Mucosa of gallbladder (tissue), 1 donor: Measurements from ENCODE around the gene GAK. TPM values are rescaled to one million over a fixed set of nuclear protein-coding genes. Genes with fewer than 3 reads are reported as not detected.

ENCODE experiments used
- DNase-seq: peaks from one replicate; pipeline ENCODE4 v3.0.0-alpha.2; 2020; ENCODE audit warnings: low spot score
- total RNA-seq: library from RNA; stranded (reverse); gene quantifications from one replicate; pipeline ENCODE4 v1.2.1, GENCODE V29; 2021
- donor health status: DM: no; HTN: no; CAD: no.

The GAK gene
- total RNA-seq, 1 donor from 2014 or later, result 151 TPM

- no peak for DNase-seq
Measured at GRCh38 chr4:872241-872981, 59.7 kb downstream of the GAK start.

- DNase-seq, result no peak
Measured at GRCh38 chr4:871484-871883, 60.6 kb downstream of the GAK start.

GRCh38 chr4:870951-871350, 61.2 kb downstream of the GAK start:
- DNase-seq, result no peak

- DNase-seq, result no peak
Measured at GRCh38 chr4:869776-870175, 62.3 kb downstream of the GAK start.

GRCh38 chr4:868421-868820, 63.7 kb downstream of the GAK start:
- no peak for DNase-seq

- no peak for DNase-seq
Measured at GRCh38 chr4:867526-868250, 64.4 kb downstream of the GAK start.

- DNase-seq, result no peak
Measured at GRCh38 chr4:866761-867390, 65.2 kb downstream of the GAK start.

- DNase-seq, result no peak
Measured at GRCh38 chr4:866068-866760, 65.9 kb downstream of the GAK start.

GRCh38 chr4:865572-865971, 66.5 kb downstream of the GAK start:
- DNase-seq, result no peak

GRCh38 chr4:865121-865465, 67.0 kb downstream of the GAK start:
- DNase-seq, result no peak

- no peak for DNase-seq
Measured at GRCh38 chr4:864456-865120, 67.5 kb downstream of the GAK start.

GRCh38 chr4:860561-860960, 71.6 kb downstream of the GAK start:
- no peak for DNase-seq

- DNase-seq, result no peak
Measured at GRCh38 chr4:859496-859895, 72.6 kb downstream of the GAK start.

GRCh38 chr4:858831-859451, 73.2 kb downstream of the GAK start:
- DNase-seq, result no peak

GRCh38 chr4:858041-858481, 74.1 kb downstream of the GAK start:
- no peak for DNase-seq

GRCh38 chr4:857461-857860, 74.7 kb downstream of the GAK start:
- no peak for DNase-seq

- no peak for DNase-seq
Measured at GRCh38 chr4:856225-856901, 75.8 kb downstream of the GAK start.

- DNase-seq, result no peak
Measured at GRCh38 chr4:855880-856224, 76.3 kb downstream of the GAK start.

- no peak for DNase-seq
Measured at GRCh38 chr4:854356-854755, 77.8 kb downstream of the GAK start.

- DNase-seq, result no peak
Measured at GRCh38 chr4:853416-853781, 78.7 kb downstream of the GAK start.
